ENCODE data around the gene TPST2. TPM values are rescaled to one million over a fixed set of nuclear protein-coding genes. Genes with fewer than 3 reads are reported as not detected.

The TPST2 gene
- total RNA-seq, 2 experiments from 2014 or later: 7.2 to 7.4 TPM

GRCh38 chr22:26535603-26535908 is 54.4 kb downstream of the TPST2 start:
- intact Hi-C loops (cut with DNase I, micrococcal nuclease): no loop called here
- Histone ChIP-seq H3K4me3 (ENCODE audit: low read length) (no peak overlapping the region), H3K36me3 (ENCODE audit: insufficient read depth, low read length) (peaks cover 72% of the 10 kb centered on the region), H3K9me3 (ENCODE audit: control insufficient read depth in 1 of 2, insufficient read depth in 1 of 2, low read length in 2 of 2) (no peaks in the 10 kb centered on the region), H3K4me1 (ENCODE audit: insufficient read depth, low read length) (no peaks in the 10 kb centered on the region), H3K27ac (ENCODE audit: low read depth in 1 of 2, low read length in 2 of 2) (no peak overlapping the region), H3K27me3 (ENCODE audit: control insufficient read depth in 1 of 2, insufficient read depth in 2 of 2, low read length in 2 of 2) (no peaks in the 10 kb centered on the region)
- DNase-seq (no peak), ATAC-seq (ENCODE audit: poor library complexity) (no peak)
- H3K27ac Mint-ChIP-seq: peak overlapping the region; percentile 4
- no peaks in the 10 kb centered on the region for H3K9me3 Mint-ChIP-seq
- peaks cover 57% of the 10 kb centered on the region for H3K36me3 Mint-ChIP-seq (ENCODE audit: low read depth)
- H3K4me1 Mint-ChIP-seq (ENCODE audit: low read depth): no peaks in the 10 kb centered on the region
- no peak for TF ChIP-seq CTCF (IDR thresholded peaks at IDR 0.05)
- H3K27me3 Mint-ChIP-seq: no peaks in the 10 kb centered on the region
- ChIA-PET POLR2A (no interaction called here), CTCF (no interaction called here)
- H3K4me3 Mint-ChIP-seq: no peak overlapping the region

GRCh38 chr22:26534874-26535602 is 54.9 kb downstream of the TPST2 start:
- no peak for ATAC-seq (ENCODE audit: poor library complexity)
- Histone ChIP-seq H3K9me3 (ENCODE audit: control insufficient read depth in 1 of 2, insufficient read depth in 1 of 2, low read length in 2 of 2) (no peaks in the 10 kb centered on the region), H3K36me3 (ENCODE audit: insufficient read depth, low read length) (peaks cover 71% of the 10 kb centered on the region), H3K4me3 (ENCODE audit: low read length) (no peak overlapping the region), H3K27me3 (ENCODE audit: control insufficient read depth in 1 of 2, insufficient read depth in 2 of 2, low read length in 2 of 2) (no peaks in the 10 kb centered on the region), H3K27ac (ENCODE audit: low read depth in 1 of 2, low read length in 2 of 2) (no peak overlapping the region), H3K4me1 (ENCODE audit: insufficient read depth, low read length) (no peaks in the 10 kb centered on the region)
- POLR2A ChIA-PET: no interaction called here
- no peaks in the 10 kb centered on the region for H3K4me1 Mint-ChIP-seq (ENCODE audit: low read depth)
- intact Hi-C loops (cut with DNase I, micrococcal nuclease): no loop called here
- no peak overlapping the region for H3K4me3 Mint-ChIP-seq
- TF ChIP-seq CTCF (IDR thresholded peaks at IDR 0.05): no peak
- H3K9me3 Mint-ChIP-seq: no peaks in the 10 kb centered on the region
- peaks cover 57% of the 10 kb centered on the region for H3K36me3 Mint-ChIP-seq (ENCODE audit: low read depth)
- CTCF ChIA-PET: no interaction called here
- DNase-seq: no peak
- H3K27ac Mint-ChIP-seq: peak overlapping the region; percentile 4
- H3K27me3 Mint-ChIP-seq: no peaks in the 10 kb centered on the region

GRCh38 chr22:26534171-26534855 is 55.6 kb downstream of the TPST2 start:
- Mint-ChIP-seq H3K4me3 (no peak overlapping the region), H3K36me3 (ENCODE audit: low read depth) (peaks cover 58% of the 10 kb centered on the region), H3K27me3 (no peaks in the 10 kb centered on the region), H3K4me1 (ENCODE audit: low read depth) (no peaks in the 10 kb centered on the region), H3K27ac (no peak overlapping the region), H3K9me3 (no peaks in the 10 kb centered on the region)
- CTCF ChIA-PET: no interaction called here
- Histone ChIP-seq H3K4me3 (ENCODE audit: low read length) (no peak overlapping the region), H3K27me3 (ENCODE audit: control insufficient read depth in 1 of 2, insufficient read depth in 2 of 2, low read length in 2 of 2) (no peaks in the 10 kb centered on the region), H3K27ac (ENCODE audit: low read depth in 1 of 2, low read length in 2 of 2) (no peak overlapping the region), H3K36me3 (ENCODE audit: insufficient read depth, low read length) (peaks cover 73% of the 10 kb centered on the region), H3K4me1 (ENCODE audit: insufficient read depth, low read length) (no peaks in the 10 kb centered on the region), H3K9me3 (ENCODE audit: control insufficient read depth in 1 of 2, insufficient read depth in 1 of 2, low read length in 2 of 2) (no peaks in the 10 kb centered on the region)
- intact Hi-C loops (cut with DNase I, micrococcal nuclease): no loop called here
- POLR2A ChIA-PET: no interaction called here
- no peak for TF ChIP-seq CTCF (IDR thresholded peaks at IDR 0.05)
- ATAC-seq (ENCODE audit: poor library complexity): no peak
- DNase-seq: no peak
